Fibroblast of gingiva (primary cell): ENCODE results near the gene STK4.

Experiments
- DNase-seq: peaks from one replicate; pipeline ENCODE4 v3.0.0-alpha.2; 2011; ENCODE audit warnings: low read depth

STK4 gene

DNA sequence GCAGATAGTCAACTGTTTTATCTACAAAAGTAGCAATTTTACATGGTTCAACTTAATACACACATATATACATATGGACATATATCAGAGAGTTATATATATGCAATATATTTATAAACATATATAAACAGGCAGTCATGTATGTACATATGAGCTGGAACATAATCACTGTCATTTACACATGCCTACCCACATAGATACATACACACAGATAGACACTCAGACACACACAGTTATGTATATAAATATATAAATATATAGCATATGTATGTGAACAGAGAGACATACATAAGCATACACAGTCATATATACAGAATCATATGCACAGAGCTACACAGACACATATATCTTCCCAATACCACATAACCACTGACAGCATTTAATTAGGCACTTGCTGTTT, 146.4 kb downstream of the STK4 start:
- DNase-seq, result no peak

GRCh38 chr20:45113865-45114264, 147.6 kb downstream of the STK4 start:
- DNase-seq, result no peak

GRCh38 chr20:45114465-45115385, 148.4 kb downstream of the STK4 start, which contains the start of gene WFDC5:
TSS of gene WFDC5 (minus strand) at chr20:45115174. CDS start at chr20:45115083, 91 bp downstream.
- DNase-seq, result no peak

DNA sequence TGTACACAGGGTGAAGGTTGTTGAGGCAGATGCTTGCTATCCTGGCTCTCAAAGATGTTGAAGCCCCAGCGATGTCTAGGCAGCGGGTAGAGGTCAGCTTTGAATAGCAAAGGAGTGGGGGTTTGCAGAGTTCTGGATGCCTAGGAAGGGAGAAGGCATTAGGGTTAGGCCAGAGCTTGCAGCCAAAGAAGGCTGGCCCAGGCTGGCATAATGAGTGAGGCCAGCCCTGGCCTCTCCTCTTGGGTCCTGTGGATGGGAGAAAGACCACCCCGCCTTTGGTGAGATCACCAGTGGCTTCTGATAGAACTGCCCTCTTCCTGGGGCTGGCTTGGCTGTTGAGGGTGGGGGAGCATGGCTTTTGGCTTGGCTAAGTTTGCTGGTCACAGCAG, 149.1 kb downstream of the STK4 start:
- DNase-seq, result no peak

DNA sequence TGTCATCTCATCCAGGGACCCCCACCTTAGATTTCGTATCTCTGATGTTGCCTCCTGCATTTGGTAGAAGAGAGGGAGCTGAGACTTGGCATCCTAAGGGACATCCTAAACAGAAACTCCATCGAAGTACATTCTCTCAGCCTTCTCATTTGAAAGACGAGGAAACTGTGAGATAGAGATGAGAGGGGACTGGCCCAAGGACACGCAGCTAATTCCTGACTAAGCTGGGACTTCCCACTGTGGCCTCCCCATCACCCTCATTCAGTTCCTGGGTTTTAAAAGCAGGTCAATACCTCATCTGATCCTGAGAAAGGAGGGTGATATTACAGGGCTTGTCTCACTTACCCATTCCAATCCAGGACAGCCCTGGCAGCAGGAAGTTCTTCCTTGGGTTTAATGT, 149.5 kb downstream of the STK4 start:
- no peak for DNase-seq

- no peak for DNase-seq
These were observed 151.3 kb downstream of the STK4 start for GRCh38 chr20:45117581-45117980.

DNA sequence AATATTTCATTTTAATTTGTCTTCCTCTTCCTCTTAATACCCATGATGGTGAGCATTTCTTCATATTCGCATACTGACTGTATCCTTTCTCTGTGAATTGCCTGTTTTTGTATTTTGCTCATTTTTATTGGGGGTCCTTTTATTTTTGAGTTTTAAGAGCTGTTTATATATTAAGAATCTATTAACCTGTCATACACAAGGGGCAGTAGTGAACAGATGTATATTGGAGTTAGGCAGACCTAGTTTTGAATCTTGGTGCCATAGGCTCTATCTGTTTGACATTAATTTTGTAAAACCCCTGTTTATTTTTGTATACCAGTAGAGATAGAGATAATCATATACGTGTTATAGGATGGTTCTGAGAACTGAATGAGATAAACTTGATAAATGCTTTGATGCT, 151.7 kb downstream of the STK4 start:
- no peak for DNase-seq

GRCh38 chr20:45119556-45120266, 153.4 kb downstream of the STK4 start:
- no peak for DNase-seq

GRCh38 chr20:45121388-45121787, 155.1 kb downstream of the STK4 start:
- no peak for DNase-seq

- DNase-seq, result no peak
These were observed 158.1 kb downstream of the STK4 start, which contains the start of gene WFDC12 for GRCh38 chr20:45124365-45124764. TSS of gene WFDC12 (minus strand) at chr20:45124465. CDS start at chr20:45124447, 18 bp downstream.

GRCh38 chr20:45128099-45128498, 161.8 kb downstream of the STK4 start:
- no peak for DNase-seq
